Aorta (tissue), 5 donors: ENCODE data around the gene SLC49A3. TPM values are rescaled to one million over a fixed set of nuclear protein-coding genes. Genes with fewer than 3 reads are reported as not detected.

Experiments used
- ATAC-seq: fragments of 200-7000 bp; cut with Tn5 transposase; one replicate; pipeline ENCODE4 v1.9.1; 2022; ENCODE audit warnings: moderate library complexity; ENCODE audit not compliant: low FRiP score
- DNase-seq, 2 donors: peaks; one replicate each; pipeline ENCODE4 v3.0.0-alpha.2; 2020
- H3K27ac ChIP-seq, 2 donors: one replicate each; pipeline ENCODE4 v1.5.1; 2013; ENCODE audit warnings: low read length in 2 of 2, mild to moderate bottlenecking in 2 of 2, moderate library complexity in 2 of 2, control low read depth in 1 of 2, inconsistent platforms in 1 of 2, low read depth in 1 of 2
- H3K27me3 ChIP-seq, 2 donors: one replicate each; pipeline ENCODE4 v1.6.1; 2013; ENCODE audit warnings: control low read depth in 1 of 2, low read length in 1 of 2, mild to moderate bottlenecking in 1 of 2, moderate library complexity in 1 of 2; ENCODE audit not compliant: insufficient read depth in 2 of 2, control insufficient read depth in 1 of 2
- H3K36me3 ChIP-seq, 2 donors: one replicate each; pipeline ENCODE4 v1.6.1; 2013; ENCODE audit warnings: control low read depth in 1 of 2, low read length in 1 of 2, mild to moderate bottlenecking in 1 of 2; ENCODE audit not compliant: insufficient read depth in 2 of 2, control insufficient read depth in 1 of 2
- H3K4me1 ChIP-seq, 2 donors: one replicate each; pipeline ENCODE4 v1.6.1; 2013; ENCODE audit warnings: low read length in 2 of 2, control low read depth in 1 of 2, mild to moderate bottlenecking in 1 of 2, moderate library complexity in 1 of 2; ENCODE audit not compliant: insufficient read depth in 2 of 2, control insufficient read depth in 1 of 2
- H3K4me3 ChIP-seq, 2 donors: one replicate each; pipeline ENCODE4 v1.5.1; 2013; ENCODE audit warnings: low read length in 2 of 2, control low read depth in 1 of 2, mild to moderate bottlenecking in 1 of 2
- H3K9me3 ChIP-seq: one replicate; pipeline ENCODE4 v1.6.1; 2013; ENCODE audit warnings: mild to moderate bottlenecking, low read length; ENCODE audit not compliant: control insufficient read depth
- WGBS, 2 donors: extraction: QIAGEN DNeasy Blood & Tissue Kit; methylation state at CpG; one replicate each; pipeline ENCODE4 v1.1.7; 2013; 5-methylcytosine and 5-hydroxymethylcytosine counted together
- intact Hi-C, 2 donors: fragments of 100-400 bp; cut with DNase I; formaldehyde crosslinking; loops; one replicate each; pipeline versions ENCODE4 v1.14.2 to v1.15.0; 2022
- polyA plus RNA-seq, 2 donors: library from polyadenylated mRNA; stranded (reverse); fragments of 200-250 nt; gene quantifications; one replicate each; pipeline ENCODE4 v1.2.3, GENCODE V29; 2013
- total RNA-seq, 2 donors: library from RNA; stranded (reverse); fragmentation: NEBNext Ultra II Directional; extraction: Animal tissue kit (Norgen Biotek cat#: 25700); gene quantifications; one replicate each; pipeline ENCODE4 v1.2.1, GENCODE V29; 2021
- donor health status: healthy with polysubstance abuse.
- donor health status: Bipolar disorder and iron deficiency.
- donor health status: DM: no; HTN: no; CAD: no.
- donor health status: DM: no; HTN: no; CAD: no.
- donor health status: DM: yes; HTN: yes; CAD: no.

SLC49A3 gene
- total and polyA plus RNA-seq, 4 donors, result 3.0 to 22.9 (median 15.4) TPM

GRCh38 chr4:712916-713632 lies 24.1 kb upstream of the SLC49A3 start:
- Histone ChIP-seq H3K27me3 (no peaks in the 10 kb centered on the region), H3K36me3 (no peaks in the 10 kb centered on the region), H3K4me1 (no peaks in the 10 kb centered on the region), H3K4me3 (no peak overlapping the region), H3K27ac (no peak overlapping the region), H3K9me3 (no peaks in the 10 kb centered on the region)
- ATAC-seq (no peak), DNase-seq (no peak)
- 90 to 91% methylated on average over 9 of the region's 9 CpGs for WGBS, 2 donors
- intact Hi-C loops, result no loop called here

- ATAC-seq, result no peak
- intact Hi-C loops, result no loop called here
- H3K4me1 ChIP-seq, result no peaks in the 10 kb centered on the region
- DNase-seq, result no peak
- no peaks in the 10 kb centered on the region for H3K9me3 ChIP-seq
- no peaks in the 10 kb centered on the region for H3K27me3 ChIP-seq
- H3K4me3 ChIP-seq, result no peak overlapping the region
- H3K36me3 ChIP-seq, result no peaks in the 10 kb centered on the region
- 36 to 48% methylated on average over 3 of the region's 3 CpGs for WGBS, 2 donors
- H3K27ac ChIP-seq, result no peak overlapping the region
Observed at GRCh38 chr4:712093-712492, 23.1 kb upstream of the SLC49A3 start.

- ATAC-seq, result no peak
- H3K27ac ChIP-seq, result no peak overlapping the region
- no peaks in the 10 kb centered on the region for H3K4me1 ChIP-seq
- WGBS, 2 donors, result 94 to 96% methylated on average over 13 of the region's 13 CpGs
- intact Hi-C loops, result no loop called here
- DNase-seq, result no peak
- H3K4me3 ChIP-seq, result no peak overlapping the region
- H3K9me3 ChIP-seq, result no peaks in the 10 kb centered on the region
- H3K27me3 ChIP-seq, result no peaks in the 10 kb centered on the region
- H3K36me3 ChIP-seq, result no peaks in the 10 kb centered on the region
Observed at GRCh38 chr4:710916-711315, 22.0 kb upstream of the SLC49A3 start.

GRCh38 chr4:710116-710515 lies 21.2 kb upstream of the SLC49A3 start:
- H3K4me3 ChIP-seq, result no peak overlapping the region
- no peaks in the 10 kb centered on the region for H3K4me1 ChIP-seq
- H3K27me3 ChIP-seq, result no peaks in the 10 kb centered on the region
- H3K27ac ChIP-seq, result no peak overlapping the region
- no peaks in the 10 kb centered on the region for H3K36me3 ChIP-seq
- ATAC-seq, result no peak
- no peak for DNase-seq
- intact Hi-C loops, result no loop called here
- 80 to 86% methylated on average over 9 of the region's 9 CpGs for WGBS, 2 donors
- no peaks in the 10 kb centered on the region for H3K9me3 ChIP-seq

- WGBS, 2 donors, result 96 to 97% methylated on average over 6 of the region's 6 CpGs
- intact Hi-C loops, result loop anchor here in 1 of 2 donors (10.0 kb wide), 1 partner anchor 75 kb away; no protein-coding TSS in a partner anchor
- ATAC-seq (no peak), DNase-seq (no peak)
- H3K4me1 ChIP-seq, result no peaks in the 10 kb centered on the region
- no peak overlapping the region for H3K27ac ChIP-seq
- H3K4me3 ChIP-seq, result no peak overlapping the region
- H3K27me3 ChIP-seq, result no peaks in the 10 kb centered on the region
- no peaks in the 10 kb centered on the region for H3K36me3 ChIP-seq
- H3K9me3 ChIP-seq, result no peaks in the 10 kb centered on the region
Observed at GRCh38 chr4:709348-709747, 20.4 kb upstream of the SLC49A3 start.

- H3K27ac ChIP-seq, result no peak overlapping the region
- no peaks in the 10 kb centered on the region for H3K4me1 ChIP-seq
- intact Hi-C loops, result loop anchor here in 1 of 2 donors (10.0 kb wide), 1 partner anchor 76 kb away; no protein-coding TSS in a partner anchor
- no peak for DNase-seq
- 85 to 91% methylated on average over 6 of the region's 6 CpGs for WGBS, 2 donors
- no peaks in the 10 kb centered on the region for H3K9me3 ChIP-seq
- no peak overlapping the region for H3K4me3 ChIP-seq
- no peaks in the 10 kb centered on the region for H3K27me3 ChIP-seq
- ATAC-seq, result no peak
- H3K36me3 ChIP-seq, result no peaks in the 10 kb centered on the region
Observed at GRCh38 chr4:708631-708933, 19.6 kb upstream of the SLC49A3 start.

- H3K4me3 ChIP-seq, result no peak overlapping the region
- WGBS, 2 donors, result 88 to 92% methylated on average over 9 to 11 of the region's 11 CpGs
Observed at GRCh38 chr4:707929-708630, 19.1 kb upstream of the SLC49A3 start.

GRCh38 chr4:706834-707598 lies 18.1 kb upstream of the SLC49A3 start:
- no peaks in the 10 kb centered on the region for H3K36me3 ChIP-seq
- no peak overlapping the region for H3K27ac ChIP-seq
- no peaks in the 10 kb centered on the region for H3K27me3 ChIP-seq
- DNase-seq, result no peak
- H3K4me3 ChIP-seq, result no peak overlapping the region
- ATAC-seq, result no peak
- no peaks in the 10 kb centered on the region for H3K4me1 ChIP-seq
- H3K9me3 ChIP-seq, result no peaks in the 10 kb centered on the region
- intact Hi-C loops, result loop anchor here in 1 of 2 donors (10.0 kb wide), 1 partner anchor 78 kb away; no protein-coding TSS in a partner anchor
- 48 to 51% methylated on average over 20 to 21 of the region's 21 CpGs for WGBS, 2 donors

More at GRCh38 chr4:707929-708630, 19.1 kb upstream of the SLC49A3 start:
- no peaks in the 10 kb centered on the region for H3K4me1 ChIP-seq
- ATAC-seq (no peak), DNase-seq (no peak)
- intact Hi-C loops, result loop anchor here in 1 of 2 donors (10.0 kb wide), 1 partner anchor 77 kb away; no protein-coding TSS in a partner anchor
- H3K36me3 ChIP-seq, result no peaks in the 10 kb centered on the region
- H3K9me3 ChIP-seq, result no peaks in the 10 kb centered on the region
- no peak overlapping the region for H3K27ac ChIP-seq
- H3K27me3 ChIP-seq, result no peaks in the 10 kb centered on the region
